HG02885 (cell line): ENCODE results near the gene CAVIN4.
A peak's percentile ranks its signal among the peaks of the same experiment; 100 is the strongest.

Source experiments
- ATAC-seq: cut with Tn5 transposase; IDR thresholded peaks from one replicate; pipeline ENCODE4 v1.9.1; 2021; ENCODE audit warnings: mild to moderate bottlenecking; ENCODE audit not compliant: unreplicated experiment, poor library complexity

CAVIN4 gene

GRCh38 chr9:100589582-100589981, 11.7 kb downstream of the CAVIN4 start:
- ATAC-seq = no peak

DNA sequence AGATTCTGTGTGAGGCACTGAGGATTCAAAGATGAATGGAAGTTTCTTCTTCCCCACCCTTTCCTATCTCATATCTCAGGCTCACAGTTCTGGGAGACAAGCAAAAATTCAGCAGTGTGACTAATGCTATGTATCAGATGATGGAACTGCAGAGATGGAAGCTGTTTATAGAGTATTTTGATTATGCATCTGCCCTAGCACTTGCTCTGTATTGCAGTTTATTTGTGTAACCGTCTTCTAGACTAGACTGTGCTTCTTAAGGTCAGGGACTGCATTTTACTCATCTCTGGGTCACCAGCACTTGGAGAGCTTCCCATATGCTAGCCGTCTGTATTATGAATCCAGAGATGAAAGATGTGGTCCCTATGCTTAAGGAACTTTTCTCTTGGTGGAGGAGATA, 12.6 kb downstream of the CAVIN4 start:
- no peak for ATAC-seq

GRCh38 chr9:100591139-100591538, 13.3 kb downstream of the CAVIN4 start:
- ATAC-seq = no peak

DNA sequence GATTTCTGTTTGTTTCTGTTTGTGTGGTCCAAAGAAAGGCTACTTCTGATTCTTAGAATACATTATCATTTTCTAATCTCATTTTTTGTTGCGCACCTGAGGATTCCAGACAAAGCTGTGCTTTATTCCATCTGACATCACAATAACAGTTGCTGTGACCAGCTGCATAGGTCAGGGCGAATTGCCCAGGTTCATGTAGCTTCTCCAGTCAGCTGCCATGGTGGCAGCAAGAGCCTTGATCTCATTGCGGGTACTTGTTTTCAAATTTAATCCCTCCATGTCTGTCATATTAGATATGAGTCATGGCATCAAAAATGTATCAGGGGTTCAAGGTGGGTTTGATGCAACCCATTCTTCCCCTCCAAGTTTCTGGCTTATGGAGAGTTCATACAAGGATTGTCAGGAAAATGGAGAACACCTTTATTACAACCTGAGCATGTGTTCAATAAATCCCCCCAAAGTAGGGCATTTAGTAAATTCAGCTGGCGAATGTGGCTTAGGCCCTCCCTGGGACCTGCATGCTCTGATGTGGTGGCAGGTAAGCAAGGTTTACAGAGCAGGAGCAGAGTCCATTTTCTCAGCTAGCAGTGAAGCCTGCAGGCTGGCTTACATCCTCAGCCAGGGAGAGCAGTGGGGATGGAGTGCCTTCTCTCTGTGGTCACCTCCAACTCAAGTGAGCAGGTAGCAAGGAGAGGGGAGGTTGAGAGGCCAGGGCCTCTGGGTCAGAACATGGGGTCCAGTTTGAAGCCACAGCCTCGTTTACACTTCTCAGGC, 13.9 kb downstream of the CAVIN4 start:
- ATAC-seq = no peak

DNA sequence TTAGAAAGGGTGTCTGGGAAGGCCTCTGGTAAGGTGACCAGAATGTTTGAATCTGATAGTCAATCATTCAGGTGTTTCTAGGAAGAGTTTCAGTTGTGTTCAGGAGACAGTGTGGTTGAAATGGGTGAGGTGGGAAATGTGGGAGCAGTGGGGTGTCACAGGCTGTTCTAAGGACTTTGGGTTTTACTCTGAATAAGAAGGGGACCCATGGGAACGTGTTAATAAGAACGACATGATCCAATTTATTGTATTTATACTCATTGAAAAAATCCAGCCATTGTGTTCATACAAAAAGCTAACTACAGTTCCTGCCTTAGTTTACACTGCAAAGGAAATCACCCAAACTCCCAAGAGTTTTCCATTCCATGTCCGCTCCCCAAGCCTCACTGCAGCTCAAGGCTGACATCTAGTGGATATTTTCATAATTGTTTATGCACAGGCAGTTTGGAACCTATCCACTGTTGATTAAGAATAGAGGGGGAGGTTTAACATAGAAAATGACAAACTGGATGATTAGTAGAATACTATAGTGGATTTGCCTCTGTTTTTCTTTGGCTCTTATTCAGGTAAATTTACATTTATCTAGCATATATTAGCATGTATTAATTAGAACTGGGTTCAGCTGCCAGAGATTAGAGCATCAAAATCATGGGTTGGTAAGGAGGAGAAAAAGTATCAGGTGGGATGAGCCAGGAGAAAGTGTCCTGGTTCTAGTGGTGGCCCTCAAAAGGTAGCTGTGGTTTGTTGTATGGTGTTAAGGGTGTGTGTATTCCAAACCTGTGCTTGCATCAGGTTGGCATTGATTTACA, 17.7 kb downstream of the CAVIN4 start:
- ATAC-seq = peak; percentile 40

DNA sequence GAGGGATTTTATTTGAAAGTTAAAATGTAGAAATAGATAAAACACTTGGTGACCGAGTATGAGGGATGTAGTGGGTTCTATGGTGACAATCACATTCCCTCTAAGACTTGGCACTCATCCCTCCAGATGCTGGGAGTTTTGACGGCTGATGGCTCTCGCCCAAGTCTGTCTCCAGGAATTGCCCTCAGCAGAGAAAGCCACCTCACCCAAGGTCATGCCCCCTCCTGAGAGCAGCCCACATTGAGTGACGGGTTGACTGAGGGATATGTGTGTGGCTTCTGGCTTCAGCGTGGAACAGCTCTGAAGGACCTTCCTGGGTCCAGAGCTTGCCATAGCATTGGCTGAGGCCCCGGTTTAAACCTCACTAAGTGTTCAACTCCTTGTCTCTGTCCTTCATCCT, 19.4 kb downstream of the CAVIN4 start:
- ATAC-seq = no peak

DNA sequence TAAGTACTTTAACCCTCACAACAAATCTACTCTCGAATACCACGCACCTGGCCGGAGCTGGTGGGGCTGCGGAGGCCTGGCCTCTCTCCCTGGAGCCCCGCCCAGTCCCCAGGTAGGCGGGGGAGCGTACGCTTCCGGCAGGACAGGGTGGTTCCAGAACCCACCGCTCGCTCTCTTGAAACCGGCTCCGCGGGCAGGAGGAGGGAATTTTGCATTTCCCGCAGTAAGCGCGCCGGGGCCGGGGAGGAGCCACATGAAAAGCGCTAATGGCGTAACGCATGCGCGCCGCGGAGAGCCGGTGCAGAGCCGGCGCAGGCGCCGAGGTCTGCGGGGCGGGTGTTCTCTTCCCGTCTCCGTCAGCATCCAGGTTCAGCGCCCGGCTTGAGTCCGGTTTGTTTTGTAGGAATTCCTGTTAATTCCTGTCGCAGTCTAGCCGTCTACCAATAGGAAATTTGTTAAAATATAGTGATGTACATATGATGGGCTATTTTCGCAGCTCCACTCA, 20.8 kb downstream of the CAVIN4 start:
- peak; percentile 83 for ATAC-seq

- ATAC-seq = no peak
Observed at GRCh38 chr9:100600521-100601079, 22.7 kb downstream of the CAVIN4 start.

- ATAC-seq = peak; percentile 66
Observed at GRCh38 chr9:100601216-100601615, 23.3 kb downstream of the CAVIN4 start.

- ATAC-seq = no peak
Observed at GRCh38 chr9:100602342-100602801, 24.5 kb downstream of the CAVIN4 start.

DNA sequence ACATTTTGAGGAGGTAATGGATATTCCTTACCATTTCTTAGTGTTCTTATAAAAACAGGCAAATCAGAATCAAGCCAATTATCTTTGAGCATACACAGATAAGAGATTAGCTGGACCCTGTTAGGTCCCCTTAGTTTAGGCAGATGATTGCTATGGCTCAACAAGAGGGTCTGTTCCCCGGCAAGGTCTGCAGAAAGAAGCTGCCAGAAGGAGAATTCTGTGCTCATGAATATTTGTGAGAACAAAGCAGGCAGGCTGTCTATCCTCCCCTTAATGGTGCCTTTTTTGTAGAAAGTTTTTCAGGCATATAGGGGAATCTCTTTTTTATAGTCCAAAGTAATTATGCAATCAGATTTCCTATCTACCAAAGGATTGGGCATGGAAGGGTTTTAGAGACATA, 27.5 kb downstream of the CAVIN4 start:
- ATAC-seq = no peak

GRCh38 chr9:100619194-100619593, 41.3 kb downstream of the CAVIN4 start:
- no peak for ATAC-seq

GRCh38 chr9:100619665-100620064, 41.8 kb downstream of the CAVIN4 start:
- no peak for ATAC-seq

GRCh38 chr9:100623969-100624368, 46.1 kb downstream of the CAVIN4 start:
- no peak for ATAC-seq

- ATAC-seq = no peak
Observed at GRCh38 chr9:100626949-100627348, 49.1 kb downstream of the CAVIN4 start.

- ATAC-seq = no peak
Observed at GRCh38 chr9:100637787-100638186, 59.9 kb downstream of the CAVIN4 start.
